ENCODE results near the gene ZNF746. TPM values are rescaled to one million over a fixed set of nuclear protein-coding genes. Genes with fewer than 3 reads are reported as not detected.
A peak's percentile ranks its signal among the peaks of the same experiment; 100 is the strongest.

ZNF746 gene
- polyA plus RNA-seq, 2 of the 4 experiments (the other 2 are of a cell fraction): 6.8 to 10.7 TPM

- Histone ChIP-seq H3K4me3 (no peak overlapping the region), H3K4me1 (peaks cover 19% of the 10 kb centered on the region), H3K9me3 (no peaks in the 10 kb centered on the region), H3K4me2 (no peak overlapping the region), H3K27ac (no peak overlapping the region)
- CTCF ChIA-PET: interaction anchor here (1.8 kb wide), 1 partner anchor 9 kb away, joined by 6 read pairs; no protein-coding TSS in a partner anchor
- DNase-seq (ENCODE audit: low read depth in 1 of 2, low spot score in 1 of 2) (no peak), FAIRE-seq (no peak), ATAC-seq (no peak)
- TF ChIP-seq PBX3 (IDR thresholded peaks at IDR 0.05): no peak
- no peak for TF ChIP-seq HOXA7 (CRISPR knock-in tag; IDR thresholded peaks at IDR 0.05)
- no peak for TF ChIP-seq CTCF (IDR thresholded peaks at IDR 0.05)
- TF ChIP-seq FOSL2 (IDR thresholded peaks at IDR 0.05): no peak
- no peak for TF ChIP-seq FOSL2 (CRISPR knock-in tag; IDR thresholded peaks at IDR 0.05)
- no peak for TF ChIP-seq FOSB (CRISPR knock-in tag; IDR thresholded peaks at IDR 0.05)
- no peak for TF ChIP-seq TP53 (CRISPR knock-in tag; IDR thresholded peaks at IDR 0.05)
- TF ChIP-seq MYC (IDR thresholded peaks at IDR 0.05; ENCODE audit: borderline replicate concordance, low read length): no peak
- no peak for TF ChIP-seq HES2 (IDR thresholded peaks at IDR 0.05)
- no peak for TF ChIP-seq BCL3 (IDR thresholded peaks at IDR 0.05)
- TF ChIP-seq REST (IDR thresholded peaks at IDR 0.05): no peak
- no peak for TF ChIP-seq ELK1 (IDR thresholded peaks at IDR 0.05; ENCODE audit: low read depth, low read length)
- TF ChIP-seq RCOR1 (IDR thresholded peaks at IDR 0.05; ENCODE audit: low read depth, low read length): no peak
- no peak for TF ChIP-seq NR3C1 (IDR thresholded peaks at IDR 0.05)
- no peak for TF ChIP-seq MAFK (IDR thresholded peaks at IDR 0.05; ENCODE audit: partially characterized antibody)
- WGBS (ENCODE audit: missing lambda C conversion rate): 89% methylated on average over 6 of the region's 6 CpGs
- POLR2A ChIA-PET: no interaction called here
Observed at GRCh38 chr7:149498811-149499210, 1.2 kb upstream of the ZNF746 start.

- no peaks in the 10 kb centered on the region for H3K9me3 ChIP-seq
- peak overlapping the region; percentile 100 for H3K4me3 ChIP-seq
- H3K4me1 ChIP-seq: peaks cover 19% of the 10 kb centered on the region
- ChIA-PET CTCF (interaction anchor here (1.3 to 2.9 kb wide), 5 partner anchors 21 to 187 kb away, joined by 3 to 11 read pairs (median 5); no protein-coding TSS in a partner anchor), POLR2A (interaction anchor here (2.2 kb wide), 1 partner anchor 36 kb away, joined by 10 read pairs; the partner anchor contains the start of gene ZNF777)
- FAIRE-seq (no peak), ATAC-seq (peak; percentile 28 to 43; a peak in 5 of 6 replicates), DNase-seq (ENCODE audit: low read depth in 1 of 2, low spot score in 1 of 2) (peak in 1 of 2 experiments; percentile 29)
- WGBS (ENCODE audit: missing lambda C conversion rate): 4% methylated on average over 19 of the region's 51 CpGs
- peak overlapping the region; percentile 83 for H3K4me2 ChIP-seq
- H3K27ac ChIP-seq: peak overlapping the region; percentile 99 to 100
- TF ChIP-seq ATOH8 (CRISPR knock-in tag; IDR thresholded peaks at IDR 0.05; ENCODE audit: low read depth) (no peak), JUNB (IDR thresholded peaks at IDR 0.05) (no peak), RNF2 (IDR thresholded peaks at IDR 0.05; ENCODE audit: borderline replicate concordance, low read depth) (no peak), BCL3 (IDR thresholded peaks at IDR 0.05) (no peak), NR3C1 (IDR thresholded peaks at IDR 0.05) (no peak), CTCF (IDR thresholded peaks at IDR 0.05) (no peak)
Observed at GRCh38 chr7:149496642-149497391, 792 bp downstream of the ZNF746 start.

Data from A549 (cell line).